GM21717 (cell line): Measurements from ENCODE around the gene MARCKSL1.
"Not testable (repeated sequence)": the region's sequence is repeated elsewhere in the genome, so short reads cannot be mapped to it uniquely, and the experiment has no call there.

ENCODE experiments used
- ATAC-seq: cut with Tn5 transposase; IDR thresholded peaks from one replicate; pipeline ENCODE4 v1.9.1; 2021; ENCODE audit warnings: mild to moderate bottlenecking, moderate library complexity; ENCODE audit not compliant: unreplicated experiment

The MARCKSL1 gene

DNA sequence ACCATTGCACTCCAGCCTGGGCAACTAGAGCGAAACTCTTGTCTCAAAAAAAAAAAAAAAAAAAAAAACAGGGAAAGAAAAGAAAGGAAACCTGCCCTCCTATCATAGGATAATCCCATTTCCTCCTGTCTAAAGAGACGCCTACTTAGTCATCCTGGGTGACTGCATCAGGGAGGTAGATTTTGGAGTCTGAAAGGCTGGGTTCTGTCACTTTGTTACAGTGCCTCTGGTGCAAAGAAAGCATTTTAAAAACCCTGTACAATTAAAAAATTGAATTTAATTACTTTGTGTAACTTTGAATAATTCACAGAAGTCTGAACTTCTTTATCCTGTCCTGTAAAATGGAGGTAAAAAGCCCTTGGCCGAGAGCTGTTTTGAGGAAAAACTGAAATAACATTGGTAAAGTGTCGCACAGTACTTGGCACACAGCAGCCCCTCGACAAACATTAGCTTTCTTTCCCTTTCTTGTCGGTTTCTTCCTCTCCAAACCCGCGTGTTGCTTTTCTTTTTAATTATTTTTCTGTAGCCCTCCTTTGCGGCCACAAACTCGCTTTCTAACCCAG is 44.8 kb downstream of the MARCKSL1 start:
- ATAC-seq, result no peak

DNA sequence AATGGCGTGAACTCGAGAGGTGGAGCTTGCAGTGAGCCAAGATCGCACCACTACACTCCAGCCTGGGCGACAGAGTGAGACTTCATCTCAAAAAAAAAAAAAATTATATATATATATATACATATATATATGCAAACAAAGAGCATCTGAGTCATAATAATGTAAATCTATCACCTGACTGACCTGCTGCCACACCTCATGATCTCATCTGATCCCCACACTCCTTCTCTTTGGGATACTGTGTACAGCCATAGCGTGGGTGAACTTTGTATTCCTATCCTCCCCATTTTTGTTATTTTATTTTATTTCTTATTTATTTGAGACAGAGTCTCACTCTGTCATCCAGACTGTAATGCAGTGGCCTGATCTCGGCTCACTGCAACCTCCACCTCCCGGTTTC is 46.8 kb downstream of the MARCKSL1 start:
- ATAC-seq, result no peak

DNA sequence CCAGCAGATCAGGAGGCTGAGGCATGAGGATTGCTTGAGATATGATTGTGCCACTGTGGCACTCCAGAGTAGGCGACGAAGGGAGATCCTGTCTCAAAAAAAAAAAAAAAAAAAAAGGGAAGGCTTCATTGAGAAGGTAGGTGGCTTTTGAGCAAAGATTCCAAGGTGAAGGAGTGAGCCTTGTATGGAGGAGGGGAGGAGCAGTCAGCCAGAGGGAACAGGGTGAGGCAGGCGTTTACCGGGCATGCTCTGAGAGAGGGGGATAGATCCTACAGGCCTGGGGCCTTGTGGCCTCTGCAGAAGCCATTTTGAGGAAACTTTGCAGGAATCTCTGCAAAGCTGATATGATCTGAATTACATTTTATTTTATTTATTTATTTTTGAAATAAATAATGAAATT is 49.3 kb downstream of the MARCKSL1 start:
- ATAC-seq, result no peak

DNA sequence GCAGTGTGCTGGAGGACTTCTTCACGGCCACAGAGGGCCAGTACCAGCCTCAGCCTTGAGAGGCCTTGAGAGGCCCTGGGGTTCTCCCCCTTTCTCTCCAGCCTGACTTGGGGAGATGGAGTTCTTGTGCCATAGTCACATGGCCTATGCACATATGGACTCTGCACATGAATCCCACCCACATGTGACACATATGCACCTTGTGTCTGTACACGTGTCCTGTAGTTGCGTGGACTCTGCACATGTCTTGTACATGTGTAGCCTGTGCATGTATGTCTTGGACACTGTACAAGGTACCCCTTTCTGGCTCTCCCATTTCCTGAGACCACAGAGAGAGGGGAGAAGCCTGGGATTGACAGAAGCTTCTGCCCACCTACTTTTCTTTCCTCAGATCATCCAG is 50.4 kb downstream of the MARCKSL1 start:
- ATAC-seq, result no peak

DNA sequence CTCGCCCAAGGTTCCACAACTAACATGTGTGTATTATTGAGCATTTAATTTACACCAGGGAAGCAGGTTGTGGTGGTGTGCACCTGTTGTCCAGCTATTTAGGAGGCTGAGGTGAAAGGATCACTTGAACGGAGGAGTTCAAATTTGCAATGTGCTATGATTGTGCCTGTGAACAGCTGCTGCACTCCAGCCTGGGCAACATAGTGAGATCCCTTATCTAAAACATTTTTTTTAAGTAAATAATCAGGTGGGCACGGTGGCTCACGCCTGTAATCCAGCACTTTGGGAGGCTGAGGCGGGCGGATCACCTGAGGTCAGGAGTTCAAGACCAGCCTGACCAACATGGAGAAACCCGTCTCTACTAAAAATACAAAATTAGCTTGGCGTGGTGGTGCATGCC is 51.3 kb downstream of the MARCKSL1 start:
- not testable (repeated sequence) for ATAC-seq
